ENCODE data around the gene SLC52A3. TPM values are rescaled to one million over a fixed set of nuclear protein-coding genes. Genes with fewer than 3 reads are reported as not detected.

Gene SLC52A3
- polyA plus RNA-seq, 1 donor from 2014 or later: not detected

GRCh38 chr20:753136-753535, 15.2 kb downstream of the SLC52A3 start:
- Histone ChIP-seq H3F3A (ENCODE audit: insufficient read depth, low read length, poor library complexity, severe bottlenecking) (no peaks in the 10 kb centered on the region), H3K27me3 (ENCODE audit: insufficient read depth, low read depth, low read length) (no peaks in the 10 kb centered on the region), H3K9me2 (ENCODE audit: insufficient read depth, low read length) (no peaks in the 10 kb centered on the region), H3K9me3 (ENCODE audit: low read length) (no peaks in the 10 kb centered on the region), H3K36me3 (ENCODE audit: insufficient read depth, low read length) (no peaks in the 10 kb centered on the region), H3K9ac (ENCODE audit: low read length) (no peak overlapping the region), H3K4me3 (ENCODE audit: low read length) (no peak overlapping the region), H4K20me1 (ENCODE audit: insufficient read depth) (no peaks in the 10 kb centered on the region), H3K27ac (ENCODE audit: low read length) (no peak overlapping the region), H3K4me2 (ENCODE audit: low read length) (no peak overlapping the region), H2AFZ (ENCODE audit: low read depth, low read length) (no peak overlapping the region), H3K79me2 (replicated peaks; ENCODE audit: insufficient read depth, low read length) (no peaks in the 10 kb centered on the region)
- TF ChIP-seq CTCF (IDR thresholded peaks at IDR 0.05; ENCODE audit: poor library complexity, severe bottlenecking) (no peak), EP300 (conservative IDR thresholded peaks at IDR 0.05; ENCODE audit: poor library complexity, severe bottlenecking) (no peak), SMC3 (conservative IDR thresholded peaks at IDR 0.05; ENCODE audit: poor library complexity) (no peak), TAF1 (IDR thresholded peaks at IDR 0.05; ENCODE audit: low read depth) (no peak), RAD21 (conservative IDR thresholded peaks at IDR 0.05) (no peak), MXI1 (conservative IDR thresholded peaks at IDR 0.05; ENCODE audit: poor library complexity, severe bottlenecking) (no peak), EZH2 (IDR thresholded peaks at IDR 0.05; ENCODE audit: borderline replicate concordance, insufficient read depth, low read length, poor library complexity, severe bottlenecking) (no peak), REST (IDR thresholded peaks at IDR 0.05; ENCODE audit: borderline replicate concordance) (no peak), POLR2AphosphoS5 (IDR thresholded peaks at IDR 0.05) (no peak)

GRCh38 chr20:752291-752690, 16.0 kb downstream of the SLC52A3 start:
- no peak for TF ChIP-seq REST (IDR thresholded peaks at IDR 0.05; ENCODE audit: borderline replicate concordance)

More at GRCh38 chr20:752291-752690, 16.0 kb downstream of the SLC52A3 start:
- Histone ChIP-seq H3K9ac (ENCODE audit: low read length) (no peak overlapping the region), H3K79me2 (replicated peaks; ENCODE audit: insufficient read depth, low read length) (no peaks in the 10 kb centered on the region), H3K27ac (ENCODE audit: low read length) (no peak overlapping the region), H3K4me2 (ENCODE audit: low read length) (no peak overlapping the region), H3K9me3 (ENCODE audit: low read length) (no peaks in the 10 kb centered on the region), H3K36me3 (ENCODE audit: insufficient read depth, low read length) (no peaks in the 10 kb centered on the region), H2AFZ (ENCODE audit: low read depth, low read length) (no peak overlapping the region), H4K20me1 (ENCODE audit: insufficient read depth) (no peaks in the 10 kb centered on the region), H3K4me3 (ENCODE audit: low read length) (no peak overlapping the region), H3K9me2 (ENCODE audit: insufficient read depth, low read length) (no peaks in the 10 kb centered on the region), H3K27me3 (ENCODE audit: insufficient read depth, low read depth, low read length) (no peaks in the 10 kb centered on the region), H3F3A (ENCODE audit: insufficient read depth, low read length, poor library complexity, severe bottlenecking) (no peaks in the 10 kb centered on the region)
